Activated CD4-positive, alpha-beta T cell treated with anti-CD3 and anti-CD28 coated beads for 24 hours (primary cell): ENCODE results near the gene PDZD8.
"Not testable (repeated sequence)": the region's sequence is repeated elsewhere in the genome, so short reads cannot be mapped to it uniquely, and the experiment has no call there.

Experiments
- DNase-seq, 2 donors: peaks; one replicate each; pipeline ENCODE4 v3.0.0-alpha.2; 2020; ENCODE audit warnings: low read depth in 2 of 2

Gene PDZD8

DNA sequence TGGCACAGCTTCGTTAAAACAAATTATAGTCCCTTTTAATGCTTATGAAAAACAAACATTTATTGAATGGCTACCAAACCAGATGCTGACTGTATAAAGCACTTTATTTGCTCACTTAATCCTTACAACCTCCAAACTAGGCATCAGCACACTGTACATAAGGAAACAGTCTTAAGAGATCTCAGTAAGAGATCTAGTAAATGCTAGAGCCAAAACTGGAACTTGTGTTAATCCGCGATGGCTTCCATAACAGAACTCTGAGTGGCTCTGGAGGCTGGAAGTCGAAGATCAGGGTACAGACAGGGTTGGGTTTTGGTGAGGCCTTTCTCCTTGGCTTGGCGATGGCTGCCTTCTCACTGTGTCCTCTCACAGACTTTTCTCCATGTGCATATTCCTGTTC lies 27.0 kb downstream of the PDZD8 start:
- no peak for DNase-seq

DNA sequence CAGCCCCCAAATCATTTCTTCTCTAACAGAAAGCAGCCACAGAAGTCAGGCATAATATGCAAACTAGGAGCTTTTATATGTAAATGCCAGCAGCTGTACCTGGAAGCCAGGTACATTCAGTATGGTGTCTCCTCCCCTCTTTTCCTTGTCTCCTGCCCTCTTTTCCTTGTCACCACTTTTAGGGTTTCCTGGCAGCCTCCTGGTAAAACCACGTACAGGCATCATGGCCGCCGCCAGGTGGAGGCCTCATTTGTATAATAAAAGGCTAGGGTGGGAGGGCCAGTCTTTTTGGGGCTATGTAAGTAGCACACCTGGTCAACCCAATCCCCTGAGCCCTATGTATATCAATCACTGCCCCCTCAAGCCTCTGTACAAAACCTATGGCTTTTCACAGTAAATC lies 28.7 kb downstream of the PDZD8 start:
- no peak for DNase-seq

DNA sequence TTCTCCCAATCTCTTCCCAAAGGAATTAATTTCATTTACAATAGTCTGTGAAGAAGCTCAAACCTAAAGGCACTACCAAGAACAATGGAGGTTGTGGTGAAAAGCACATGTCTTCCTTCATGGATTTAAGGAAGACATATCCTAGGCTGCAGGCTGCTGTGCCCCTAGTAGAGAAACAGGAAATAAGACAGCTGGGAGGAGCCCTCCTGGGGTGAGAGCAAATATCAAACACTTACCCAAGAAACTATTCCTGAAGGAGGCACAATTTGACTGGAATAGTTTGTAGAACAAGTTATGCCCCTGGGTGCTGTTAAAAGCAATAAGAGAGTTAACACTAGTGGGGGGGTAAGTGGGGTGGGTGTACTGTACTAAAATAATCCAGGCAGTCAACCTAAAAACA lies 30.1 kb downstream of the PDZD8 start:
- no peak for DNase-seq

DNA sequence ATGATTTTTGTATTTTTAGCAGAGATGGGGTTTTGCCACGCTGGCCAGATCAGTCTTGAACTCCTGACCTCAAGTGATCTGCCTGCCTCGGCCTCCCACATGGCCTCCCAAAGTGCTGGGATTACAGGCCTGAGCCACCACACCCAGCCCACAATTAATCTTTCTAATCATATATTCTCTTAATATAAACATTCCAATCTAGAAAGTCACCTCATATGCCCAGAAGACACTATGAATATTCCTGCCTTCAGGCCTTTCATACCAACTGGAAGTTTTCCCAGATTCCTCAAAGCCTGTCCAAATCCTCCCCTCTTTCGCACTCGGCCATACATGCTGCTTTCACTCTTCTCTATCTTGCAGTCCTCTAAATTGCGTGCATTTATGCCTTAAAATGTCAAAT lies 32.6 kb downstream of the PDZD8 start:
- DNase-seq, result no peak

DNA sequence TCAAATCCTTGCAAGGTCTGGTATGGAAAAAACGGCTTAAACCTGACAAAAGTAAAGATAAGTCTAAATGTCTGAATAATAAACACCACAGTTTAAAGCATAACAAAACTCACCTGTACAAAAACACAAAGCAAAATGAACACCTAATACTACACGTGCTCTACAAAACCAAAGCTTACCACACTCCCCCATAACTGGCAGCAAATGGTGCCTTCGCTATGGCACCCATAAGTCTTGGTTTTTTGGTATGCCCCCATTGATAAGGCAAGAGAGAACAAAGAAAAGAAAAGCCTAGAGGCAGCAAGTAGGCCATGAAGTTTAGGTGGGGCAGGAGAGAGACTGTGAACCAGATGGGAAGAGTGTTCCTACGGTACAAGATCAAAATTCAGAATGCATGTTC lies 34.2 kb downstream of the PDZD8 start:
- no peak for DNase-seq

DNA sequence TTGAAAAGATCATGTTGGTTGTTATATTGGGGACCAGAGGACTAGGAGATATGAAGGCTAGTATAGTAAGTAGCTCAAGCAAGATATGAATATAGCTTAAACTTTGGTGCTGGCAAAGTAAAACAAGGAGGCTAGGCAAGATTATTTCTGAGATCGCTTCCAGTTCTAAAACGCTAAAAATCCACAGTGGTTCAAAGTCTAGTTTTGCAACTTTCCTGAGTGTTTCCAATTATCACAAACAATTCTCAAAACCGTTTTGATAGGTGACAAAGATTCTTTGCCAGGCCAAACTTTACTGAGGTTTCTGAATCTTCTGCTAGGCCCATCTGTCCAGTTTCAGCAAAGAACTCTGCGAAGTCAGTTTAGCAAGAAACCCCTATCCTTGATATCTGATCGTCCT lies 35.3 kb downstream of the PDZD8 start:
- no peak for DNase-seq

DNA sequence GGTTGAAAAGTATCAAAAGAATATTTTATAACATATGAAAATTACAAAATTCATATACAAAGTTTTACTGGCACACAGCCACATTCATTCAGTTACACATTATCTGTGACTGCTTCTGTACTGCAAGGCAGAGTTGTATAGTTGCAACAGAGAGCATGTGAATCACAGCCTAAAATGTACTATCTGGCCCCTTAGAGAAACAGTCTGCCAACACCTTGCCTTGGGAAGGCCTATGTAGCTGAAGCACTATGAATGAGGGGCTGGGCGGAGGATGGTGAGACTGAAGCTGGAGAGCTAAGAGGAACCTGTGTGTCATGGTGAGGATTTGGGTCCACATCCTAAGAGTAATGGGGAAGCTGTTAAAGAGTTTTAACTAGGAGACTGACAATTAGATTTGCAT lies 35.7 kb downstream of the PDZD8 start:
- DNase-seq, result no peak

DNA sequence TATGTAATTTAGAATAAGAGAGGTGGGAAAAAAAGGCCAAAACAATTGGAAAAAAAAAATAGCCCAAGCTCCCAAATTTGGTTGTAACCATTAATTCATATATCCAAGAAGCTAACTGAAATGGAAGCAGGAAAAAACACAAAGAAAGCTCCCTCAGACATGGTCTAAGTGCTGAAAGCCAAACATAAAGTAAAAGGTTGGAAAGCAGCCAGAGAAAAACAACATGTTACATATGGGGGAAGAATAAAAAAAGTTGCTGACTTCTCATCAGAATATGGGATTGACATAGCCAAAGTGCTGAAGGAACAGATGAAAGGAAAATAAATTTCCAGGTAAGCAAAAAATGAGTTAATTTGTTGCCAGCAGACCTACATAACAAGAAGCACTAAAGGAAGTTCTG lies 40.3 kb downstream of the PDZD8 start:
- DNase-seq, result no peak

DNA sequence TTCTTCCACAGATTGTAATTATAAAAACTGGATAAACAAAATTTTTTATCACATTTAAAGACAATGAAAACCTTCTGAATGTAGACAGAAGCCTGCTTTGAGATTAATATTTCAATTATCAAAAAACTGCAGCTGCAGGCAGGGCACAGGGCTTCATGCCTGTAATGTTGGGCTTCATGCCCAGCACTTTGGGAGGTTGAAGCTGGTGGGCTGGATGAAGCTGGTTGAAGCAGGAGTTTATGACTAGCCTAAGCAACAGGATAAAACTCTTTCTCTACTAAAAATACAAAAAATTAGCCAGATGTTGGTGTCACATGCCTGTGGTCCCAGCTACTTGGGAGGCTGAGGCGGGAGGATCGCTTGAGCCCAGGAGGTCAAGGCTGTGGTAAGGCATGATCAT lies 41.2 kb downstream of the PDZD8 start:
- no peak for DNase-seq

DNA sequence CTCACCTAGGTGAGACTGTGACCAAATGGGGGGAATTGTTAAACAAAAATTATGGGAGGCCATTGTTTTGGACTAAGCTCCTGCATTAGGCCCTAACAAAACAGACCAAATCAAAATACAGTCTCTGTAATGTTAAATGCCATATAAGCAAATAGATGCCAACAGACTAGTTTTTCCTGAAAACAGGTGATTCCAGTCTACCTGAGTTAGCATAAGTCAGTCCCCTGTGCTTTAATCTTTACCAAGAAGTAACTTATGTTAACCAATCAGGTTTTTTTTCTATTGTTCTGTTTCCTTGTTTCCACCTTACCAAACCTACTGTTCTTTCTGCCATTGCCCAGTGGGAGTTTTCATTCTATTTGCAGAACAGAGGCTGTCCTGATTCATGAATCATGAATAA lies 48.0 kb downstream of the PDZD8 start:
- DNase-seq, result no peak

DNA sequence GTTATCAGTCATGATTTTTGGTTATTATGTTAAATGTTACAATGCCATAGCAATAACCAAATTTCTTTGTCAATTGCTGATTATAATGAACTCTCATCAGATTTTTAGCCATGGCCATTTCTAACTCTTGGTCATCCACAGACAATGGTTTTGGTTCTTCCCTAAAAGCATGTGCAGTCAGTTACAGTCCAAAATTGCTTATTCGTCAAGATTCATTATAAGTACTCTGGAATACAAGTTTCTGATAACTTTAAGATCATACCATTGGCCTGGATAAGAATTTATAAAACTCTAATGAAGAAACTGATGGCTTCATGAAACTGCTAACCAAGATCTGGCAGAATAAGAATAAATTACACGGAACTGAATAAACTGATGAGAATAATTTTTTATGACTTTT lies 50.9 kb downstream of the PDZD8 start:
- no peak for DNase-seq

DNA sequence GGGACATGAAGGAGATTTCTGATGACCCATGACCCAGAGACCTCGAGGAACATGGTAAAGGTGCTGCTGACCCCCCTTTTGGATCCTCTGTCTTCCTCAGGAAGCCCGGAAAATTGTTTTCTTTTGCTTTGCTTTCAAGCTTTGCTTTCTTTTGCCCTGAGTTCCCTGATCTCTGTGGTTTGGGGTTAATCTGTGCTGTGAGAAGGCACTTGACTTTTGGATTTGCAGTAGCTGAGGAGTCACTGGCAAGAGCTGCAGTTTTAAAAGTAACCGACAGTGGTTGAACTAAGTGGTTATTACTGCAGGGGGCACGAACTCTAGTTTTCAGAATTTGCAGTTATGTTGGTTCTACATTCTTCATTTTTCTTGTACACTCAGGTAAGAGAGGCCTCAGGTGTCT lies 53.0 kb downstream of the PDZD8 start:
- DNase-seq, result no peak

DNA sequence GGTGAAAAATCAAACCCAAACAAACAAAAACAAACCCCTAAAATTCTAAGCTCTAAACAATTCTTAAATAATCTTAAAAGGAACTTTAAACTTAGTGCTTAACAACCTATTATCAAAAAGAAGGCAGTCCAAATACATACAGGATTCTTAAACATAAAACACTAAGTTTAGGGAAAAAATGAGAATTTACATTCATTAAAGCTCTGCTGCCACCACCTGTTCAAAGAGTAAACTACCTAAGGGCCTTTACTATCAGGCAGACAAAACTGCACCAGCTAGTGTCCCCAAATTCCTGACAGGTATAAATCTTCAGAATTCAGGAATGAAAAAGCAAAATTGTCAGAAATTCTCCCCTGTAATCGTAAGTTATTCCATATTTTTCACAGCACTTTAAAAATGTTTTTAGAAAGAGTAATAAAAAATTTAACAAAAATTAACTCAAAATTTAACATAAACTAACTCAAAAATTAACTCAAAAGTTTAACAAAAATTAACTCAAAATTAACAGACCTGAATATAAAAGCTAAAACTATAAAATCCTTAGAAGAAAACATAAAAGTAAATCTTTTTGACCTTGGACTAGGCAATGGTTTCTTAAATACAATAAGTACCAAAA lies 55.1 kb downstream of the PDZD8 start:
- DNase-seq, result no peak

DNA sequence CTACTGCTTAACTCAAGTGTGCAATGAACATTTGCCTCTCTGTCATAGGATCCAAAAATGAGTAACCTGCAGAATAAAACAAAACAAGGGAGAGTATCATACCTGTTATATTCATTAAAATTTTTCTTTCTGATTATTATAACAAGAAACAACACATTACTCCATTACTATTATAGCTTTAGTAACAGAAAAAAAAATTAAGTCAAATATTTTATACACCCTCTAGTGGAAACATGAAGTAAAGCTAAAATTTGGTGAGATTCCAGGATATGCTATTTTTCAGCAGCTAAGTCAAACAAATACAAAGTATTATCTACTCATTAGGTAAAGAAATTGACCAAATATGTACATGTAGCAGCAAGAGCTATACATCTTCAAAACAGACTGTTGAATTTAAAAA lies 56.3 kb downstream of the PDZD8 start:
- DNase-seq, result no peak

DNA sequence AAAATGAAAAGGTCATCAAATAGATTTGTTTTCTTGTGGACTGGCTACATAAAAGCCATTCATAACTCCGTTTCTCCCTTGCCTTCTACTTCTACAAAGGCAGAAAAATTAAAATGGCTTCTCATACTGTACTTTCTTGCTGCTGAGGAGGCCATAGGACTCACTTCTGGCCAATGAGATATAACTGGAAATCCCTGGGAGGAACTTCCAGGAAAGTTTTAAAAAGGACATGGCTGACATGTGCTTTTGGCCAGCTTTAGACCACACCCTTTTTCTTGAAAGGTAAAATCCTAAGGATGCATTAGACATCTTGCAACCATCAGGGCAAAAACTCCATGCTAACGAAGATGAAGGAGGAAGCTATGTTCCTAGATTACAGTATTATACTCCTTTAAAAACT lies 58.5 kb downstream of the PDZD8 start:
- no peak for DNase-seq

DNA sequence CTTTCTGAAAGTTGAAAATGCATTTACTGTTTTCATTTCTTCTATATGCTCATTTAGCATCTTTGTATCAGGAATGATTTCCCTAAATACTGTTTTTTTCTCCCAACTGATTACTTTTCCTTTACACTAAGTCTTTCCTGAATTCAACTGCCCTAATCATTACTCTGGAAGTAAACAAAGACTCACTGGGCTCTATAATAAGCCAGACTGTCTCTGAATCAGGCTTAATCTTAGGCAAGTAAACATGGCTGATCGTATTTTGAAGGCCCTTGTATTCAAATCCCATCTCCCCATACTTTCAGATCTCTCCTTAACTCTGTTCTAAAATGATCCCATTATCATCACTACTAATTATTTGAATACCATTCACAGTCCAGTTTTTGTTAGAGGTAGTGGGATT lies 61.6 kb downstream of the PDZD8 start:
- DNase-seq, result no peak

DNA sequence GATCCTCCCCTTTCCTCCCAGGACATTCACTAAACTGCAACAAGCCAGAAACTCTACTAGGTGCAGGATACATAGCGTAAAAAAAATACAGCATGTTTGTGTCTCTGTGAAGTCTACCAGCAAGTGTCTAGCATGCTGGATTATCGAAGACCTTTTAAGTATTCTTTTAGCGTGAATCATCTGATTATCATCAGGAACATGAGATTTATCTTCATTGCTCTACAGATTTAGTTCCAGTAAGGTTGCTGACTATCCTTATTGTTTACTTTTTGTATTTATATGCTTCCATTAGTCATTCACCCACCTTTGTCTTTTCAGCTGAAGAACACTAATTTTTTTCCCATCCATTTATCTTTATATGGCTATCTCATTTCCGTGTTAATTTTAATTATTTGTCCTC lies 62.8 kb downstream of the PDZD8 start:
- DNase-seq, result no peak

DNA sequence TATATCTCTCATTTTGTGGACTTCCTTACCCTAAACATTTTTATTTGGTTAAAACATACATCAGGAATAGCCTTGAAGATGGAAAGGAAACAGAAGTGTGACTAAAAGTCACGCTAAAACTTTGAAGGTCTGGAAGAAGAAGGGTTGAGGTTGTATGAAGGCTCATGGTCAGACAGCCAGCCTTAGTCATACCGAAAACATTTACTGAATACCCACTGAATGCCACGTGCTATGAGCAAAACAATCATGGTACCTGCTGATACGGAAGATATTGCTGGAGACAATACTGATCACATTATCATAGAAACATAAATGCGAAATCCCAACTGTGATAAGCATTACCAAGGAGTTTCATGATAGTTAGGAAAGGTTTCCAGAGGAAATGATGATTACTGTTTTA lies 64.0 kb downstream of the PDZD8 start:
- no peak for DNase-seq

DNA sequence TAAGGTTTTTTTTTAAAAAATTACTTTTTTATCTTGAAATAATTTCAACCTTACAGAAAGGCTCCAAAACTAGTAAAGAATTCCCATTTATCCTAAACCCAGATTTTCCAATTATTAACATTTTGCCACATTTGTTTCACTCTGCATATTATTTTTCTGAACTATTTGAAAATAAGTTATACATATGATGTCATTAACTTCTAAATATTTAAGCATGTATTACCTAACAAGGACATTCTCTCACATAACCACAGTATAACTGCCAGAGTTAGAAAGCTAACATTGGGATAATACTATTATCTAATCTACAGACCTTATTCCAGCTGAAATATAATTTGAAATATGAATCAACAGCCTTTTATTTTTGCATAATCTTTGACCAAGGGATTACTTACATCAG lies 68.6 kb downstream of the PDZD8 start:
- no peak for DNase-seq

DNA sequence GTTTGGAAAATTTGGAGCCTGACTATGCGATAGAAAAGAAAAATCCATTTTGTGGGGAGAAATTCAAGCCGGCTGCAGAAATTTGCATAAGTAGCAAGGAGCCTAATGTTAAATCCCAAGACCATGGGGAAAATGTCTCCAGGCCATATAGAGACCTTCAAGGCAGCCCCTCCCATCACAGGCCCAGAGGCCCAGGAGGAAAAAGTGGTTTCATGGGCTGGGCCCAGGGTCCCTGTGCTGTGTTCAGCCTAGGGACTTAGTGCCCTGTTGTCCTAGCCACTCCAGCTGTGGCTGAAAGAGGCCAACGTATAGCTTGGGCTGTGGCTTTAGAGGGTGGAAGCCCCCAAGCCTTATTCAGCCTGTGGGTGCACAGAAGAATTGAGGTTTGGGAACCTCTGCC lies 71.8 kb downstream of the PDZD8 start:
- DNase-seq, result not testable (repeated sequence)

DNA sequence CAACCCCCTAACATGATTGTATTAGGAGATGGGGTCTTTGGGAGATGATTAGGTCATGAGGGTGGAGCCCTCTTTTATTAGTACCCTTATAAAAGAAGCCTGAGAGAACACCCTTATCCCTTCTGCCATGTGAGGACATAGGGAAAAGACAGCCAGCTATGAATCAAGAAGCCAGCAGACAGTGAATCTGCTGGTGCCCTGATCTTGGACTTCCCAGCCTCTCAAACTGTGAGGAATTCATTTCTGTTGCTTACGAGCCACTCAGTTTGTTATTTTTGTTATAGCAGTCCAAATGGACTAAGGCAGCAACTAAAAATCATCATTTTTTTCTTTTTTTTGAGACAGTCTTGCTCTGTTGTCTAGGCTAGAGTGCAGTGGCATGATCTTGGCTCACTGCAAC lies 74.6 kb downstream of the PDZD8 start:
- no peak for DNase-seq

DNA sequence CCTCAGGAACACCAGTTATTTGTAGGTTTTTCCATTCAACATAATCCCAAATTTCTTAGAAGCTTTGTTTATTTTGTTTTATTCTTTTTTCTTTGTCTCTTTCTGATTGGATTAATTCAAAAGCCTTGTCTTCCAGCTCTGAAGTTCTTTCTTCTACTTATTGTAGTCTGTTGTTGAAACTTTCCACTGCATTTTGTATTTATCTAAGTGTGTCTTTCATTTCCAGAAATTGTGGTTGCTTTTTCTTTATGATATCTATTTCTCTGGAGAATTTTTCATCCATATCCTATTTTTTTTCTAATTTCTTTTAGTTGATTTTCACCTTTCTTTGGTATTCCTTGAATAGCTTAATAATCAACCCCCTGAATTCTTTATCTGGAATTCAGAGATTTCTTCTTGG lies 75.8 kb downstream of the PDZD8 start:
- DNase-seq, result no peak

DNA sequence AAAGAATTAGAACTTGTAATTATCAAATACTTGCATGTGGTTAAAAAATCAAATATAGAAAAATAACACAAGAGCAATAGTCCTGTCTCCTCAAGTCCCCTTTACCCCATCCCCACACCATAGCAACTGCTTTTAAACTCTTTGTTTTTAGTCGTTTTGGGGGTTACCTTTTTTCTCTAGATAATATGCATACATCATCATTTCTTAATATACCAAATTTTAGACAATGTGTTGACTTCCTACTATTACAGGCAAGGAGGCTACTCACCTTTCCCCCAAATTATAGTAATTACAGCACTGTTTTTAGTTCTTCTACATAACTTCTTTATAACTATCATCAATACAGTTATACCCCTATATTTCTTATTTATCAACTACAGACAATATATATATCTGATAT lies 77.0 kb downstream of the PDZD8 start:
- no peak for DNase-seq

DNA sequence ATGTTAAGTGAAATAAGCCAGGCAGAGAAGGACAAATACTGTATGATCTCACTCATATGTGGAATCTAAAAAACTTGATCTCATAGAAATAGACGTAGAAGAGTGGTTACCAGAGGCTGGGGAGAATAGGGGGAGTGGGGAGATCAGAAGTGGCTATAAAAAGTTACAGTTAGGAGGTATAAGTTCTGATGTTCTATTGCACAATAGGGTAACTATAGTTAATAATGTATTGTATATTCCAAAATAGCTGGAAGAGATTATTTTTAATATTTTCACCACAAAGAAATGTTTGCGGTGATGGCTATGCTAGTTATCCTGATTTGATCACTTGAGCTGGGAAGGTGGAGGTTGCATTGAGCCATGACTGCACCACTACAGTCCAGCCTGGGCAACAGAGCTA lies 80.5 kb downstream of the PDZD8 start:
- no peak for DNase-seq
